T-helper 1 cell treated with Interleukin-12 subunit alpha and Interleukin-12 subunit beta and Interleukin-4 antibody, amounts not matched to agents 30 ng/mL and 1 ng/mL, for 36 hours (primary cell): ENCODE data around the gene CBFA2T2. TPM values are rescaled to one million over a fixed set of nuclear protein-coding genes. Genes with fewer than 3 reads are reported as not detected.
"Not testable (repeated sequence)": the region's sequence is repeated elsewhere in the genome, so short reads cannot be mapped to it uniquely, and the experiment has no call there.

Experiments used
- intact Hi-C: fragments of 100-400 bp; cut with micrococcal nuclease; formaldehyde crosslinking; loops from one replicate; pipeline ENCODE4 v1.15.1; 2024
- total RNA-seq: library from RNA; stranded (reverse); gene quantifications from 2 replicates; pipeline ENCODE4 v1.2.3, GENCODE V29; 2022

Gene CBFA2T2
- total RNA-seq, 1 donor from 2014 or later: 19.4 TPM

DNA sequence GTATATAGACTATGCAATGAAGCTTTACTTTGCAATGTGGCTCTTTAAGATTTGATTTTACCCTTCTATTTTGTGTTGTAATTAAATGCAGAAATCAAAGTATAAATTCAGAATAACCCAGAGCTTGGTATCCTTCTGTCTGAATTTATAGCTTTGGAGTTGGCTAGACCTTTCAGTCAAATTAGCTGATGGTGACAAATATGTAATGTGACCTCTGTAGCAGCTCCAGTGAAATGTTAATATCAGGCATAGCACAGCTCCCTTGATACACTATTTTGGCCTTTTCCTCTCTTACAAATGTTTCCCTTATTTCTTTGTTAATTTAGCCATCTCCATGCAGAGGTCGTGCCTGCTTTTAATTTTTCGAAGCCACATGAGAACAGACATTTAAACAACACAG lies 11.1 kb downstream of the CBFA2T2 start:
- intact Hi-C loops: no loop called here

DNA sequence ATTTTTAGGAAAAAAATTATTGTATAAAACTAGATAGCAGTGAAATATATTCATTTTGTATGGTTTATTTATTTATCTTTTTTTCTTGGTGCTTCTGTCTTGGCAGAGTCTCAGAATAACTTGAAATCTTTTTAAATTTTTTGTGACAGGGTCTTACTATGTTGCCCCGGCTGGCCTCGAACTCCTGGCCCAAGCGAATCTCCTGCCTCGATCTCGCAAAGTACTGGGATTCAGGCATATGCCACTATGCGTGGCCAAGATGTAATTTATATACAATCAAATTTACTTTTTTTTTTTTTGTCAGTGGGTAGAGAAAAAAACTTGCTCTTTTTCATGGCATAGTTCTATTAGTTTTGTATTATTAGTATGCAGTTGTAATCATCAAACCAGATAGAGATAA lies 13.7 kb downstream of the CBFA2T2 start:
- intact Hi-C loops: no loop called here

DNA sequence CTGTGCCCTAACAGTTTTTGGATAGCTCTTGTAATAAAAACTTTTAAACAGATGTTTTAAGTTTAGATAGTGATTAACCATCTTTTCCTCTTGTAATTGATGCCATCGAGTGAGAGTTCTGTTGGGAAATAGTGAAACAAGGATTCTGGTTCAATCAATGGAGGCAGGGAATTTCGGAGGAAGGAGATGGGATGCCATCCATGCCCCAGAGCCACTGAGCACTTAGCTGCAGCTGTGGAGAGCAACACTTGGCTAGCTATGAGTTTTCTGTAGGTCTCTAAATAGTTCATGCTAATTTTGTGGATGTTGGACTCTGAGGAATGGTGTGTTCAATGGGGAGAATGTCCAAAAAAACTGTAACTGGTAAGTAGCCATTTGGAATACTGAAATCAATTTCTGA lies 16.7 kb downstream of the CBFA2T2 start:
- intact Hi-C loops: no loop called here

DNA sequence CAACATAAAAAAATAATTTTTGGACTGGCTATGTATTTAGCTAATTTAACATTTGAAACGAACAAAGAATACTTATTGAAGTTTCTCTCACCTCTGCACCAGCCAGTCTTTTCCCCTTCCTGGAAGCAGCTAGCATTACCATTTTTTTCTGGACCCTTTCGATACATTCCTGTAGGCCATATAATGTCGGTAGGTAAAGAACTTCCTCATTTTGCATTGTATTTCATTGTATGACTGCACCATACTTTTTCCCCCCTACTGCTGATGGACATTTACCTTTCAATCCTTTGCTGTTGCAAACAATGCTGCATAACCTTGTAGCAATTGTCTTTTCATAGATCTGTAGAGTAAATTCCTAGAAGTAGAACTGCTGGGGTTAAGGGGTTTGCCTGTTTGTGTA lies 17.6 kb downstream of the CBFA2T2 start:
- intact Hi-C loops: no loop called here

DNA sequence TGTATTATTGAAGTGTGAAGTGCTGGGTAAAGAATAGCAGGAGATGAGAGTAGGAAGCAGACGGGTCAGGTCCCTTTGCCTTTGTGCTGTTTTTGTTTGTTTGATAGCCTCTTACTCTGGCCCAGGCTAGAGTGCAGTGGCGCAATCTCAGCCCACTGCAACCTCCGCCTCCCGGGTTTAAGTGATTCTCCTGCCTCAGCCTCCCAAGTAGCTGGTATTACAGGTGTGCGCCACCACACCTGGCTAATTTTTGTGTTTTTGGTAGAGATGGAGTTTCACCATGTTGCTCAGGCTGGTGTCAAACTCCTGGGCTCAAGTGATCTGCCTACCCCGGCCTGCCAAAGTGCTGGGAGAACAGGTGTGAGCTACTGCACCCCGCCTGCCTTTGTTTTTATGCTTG lies 18.1 kb downstream of the CBFA2T2 start:
- intact Hi-C loops: not testable (repeated sequence)

DNA sequence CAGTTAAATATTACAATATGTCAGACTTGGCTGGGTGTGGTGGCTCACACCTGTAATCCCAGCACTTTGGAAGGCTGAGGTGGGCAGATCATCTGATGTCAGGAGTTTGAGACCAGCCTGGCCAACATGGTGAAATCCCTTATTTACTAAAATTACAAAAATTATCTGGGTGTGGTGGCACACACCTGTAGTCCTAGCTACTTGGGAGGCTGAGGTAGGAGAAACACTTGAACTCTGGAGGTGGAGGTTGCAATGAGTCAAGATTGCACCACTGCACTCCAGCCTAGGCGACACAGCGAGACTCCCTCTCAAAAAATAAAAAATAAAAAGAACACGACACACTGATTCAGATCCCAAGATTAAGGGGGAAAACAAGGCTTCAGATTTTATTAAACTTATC lies 19.2 kb downstream of the CBFA2T2 start:
- intact Hi-C loops: not testable (repeated sequence)

DNA sequence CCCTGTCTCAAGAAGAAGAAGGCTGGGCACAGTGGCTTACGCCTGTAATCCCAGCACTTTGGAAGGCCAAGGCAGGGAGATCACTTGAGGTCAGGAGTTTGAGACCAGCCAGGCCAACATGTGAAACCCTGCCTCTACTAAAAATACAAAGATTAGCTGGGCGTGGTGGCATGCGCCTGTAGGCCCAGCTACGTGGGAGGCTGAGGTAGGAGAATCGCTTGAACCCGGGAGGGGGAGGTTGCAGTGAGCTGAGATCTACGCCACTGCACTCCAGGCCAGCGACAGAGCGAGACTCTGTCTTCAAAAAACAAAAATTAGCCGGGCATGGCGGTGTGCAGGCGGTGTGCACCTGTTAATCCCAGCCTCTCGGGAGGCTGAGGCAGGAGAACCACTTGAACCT lies 22.0 kb downstream of the CBFA2T2 start:
- intact Hi-C loops: not testable (repeated sequence)

DNA sequence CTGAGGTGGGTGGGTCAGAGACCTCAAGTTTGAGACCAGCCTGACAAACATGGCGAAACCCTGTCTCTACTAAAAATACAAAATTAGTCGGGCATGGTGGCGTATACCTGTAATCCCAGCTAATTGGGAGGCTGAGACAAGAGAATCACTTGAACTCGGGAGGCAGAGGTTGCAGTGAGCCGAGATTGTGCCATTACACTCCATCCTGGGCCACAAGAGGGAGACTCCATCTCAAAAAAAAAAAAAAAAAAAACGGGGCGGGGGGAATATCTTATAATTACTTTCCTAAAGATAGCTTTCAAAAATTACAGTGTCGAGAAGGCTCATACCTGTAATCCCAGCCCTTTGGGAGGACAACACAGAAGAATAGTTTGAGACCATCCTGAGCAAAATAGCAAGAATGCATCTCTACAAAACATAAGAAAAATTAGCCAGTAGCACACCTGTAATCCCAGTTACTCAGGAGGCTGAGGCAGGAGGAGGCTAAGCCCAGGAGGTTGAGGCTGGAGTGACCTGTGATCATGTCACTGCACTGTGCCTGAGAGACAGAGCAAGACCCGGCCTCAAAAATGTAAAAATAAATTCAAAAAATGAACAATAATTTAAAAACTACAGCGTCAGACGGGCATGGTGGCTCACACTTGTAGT lies 25.8 kb downstream of the CBFA2T2 start:
- intact Hi-C loops: no loop called here

DNA sequence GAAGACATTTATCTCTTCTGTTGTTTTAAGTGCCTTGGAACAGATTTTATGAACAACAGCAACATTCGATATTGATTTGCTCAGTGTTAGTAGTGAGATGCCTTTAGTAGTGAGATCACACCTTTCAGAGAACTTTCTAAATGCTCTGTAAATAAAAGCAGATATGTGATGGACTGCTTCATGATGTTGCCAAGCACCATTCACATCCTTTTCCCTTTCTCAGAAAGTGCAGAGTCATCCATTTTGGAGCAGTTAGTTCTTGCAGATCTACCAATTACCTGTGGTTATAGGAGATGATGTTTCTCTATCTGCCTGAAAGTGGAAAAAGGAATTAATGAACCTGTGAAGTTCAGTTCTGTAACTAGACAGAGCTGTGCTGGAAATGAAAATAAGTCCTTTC lies 27.0 kb downstream of the CBFA2T2 start:
- intact Hi-C loops: no loop called here

DNA sequence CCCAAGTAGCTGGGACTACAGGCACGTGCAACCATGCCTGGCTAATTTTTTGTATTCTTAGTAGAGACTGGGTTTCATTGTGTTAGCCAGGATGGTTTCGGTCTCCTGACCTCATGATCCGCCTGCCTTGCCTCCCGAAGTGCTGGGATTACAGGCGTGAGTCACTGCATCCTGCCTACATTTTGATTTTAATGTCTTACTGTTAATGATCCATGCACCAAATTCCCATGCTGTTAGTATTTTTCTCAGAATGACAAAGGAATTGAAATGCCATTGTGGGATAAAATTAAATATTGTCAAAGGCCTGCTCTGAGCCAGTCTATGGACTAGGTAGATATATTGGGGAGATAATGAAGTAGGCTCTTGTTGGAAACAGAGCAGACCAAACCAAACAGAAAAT lies 28.2 kb downstream of the CBFA2T2 start:
- intact Hi-C loops: no loop called here

DNA sequence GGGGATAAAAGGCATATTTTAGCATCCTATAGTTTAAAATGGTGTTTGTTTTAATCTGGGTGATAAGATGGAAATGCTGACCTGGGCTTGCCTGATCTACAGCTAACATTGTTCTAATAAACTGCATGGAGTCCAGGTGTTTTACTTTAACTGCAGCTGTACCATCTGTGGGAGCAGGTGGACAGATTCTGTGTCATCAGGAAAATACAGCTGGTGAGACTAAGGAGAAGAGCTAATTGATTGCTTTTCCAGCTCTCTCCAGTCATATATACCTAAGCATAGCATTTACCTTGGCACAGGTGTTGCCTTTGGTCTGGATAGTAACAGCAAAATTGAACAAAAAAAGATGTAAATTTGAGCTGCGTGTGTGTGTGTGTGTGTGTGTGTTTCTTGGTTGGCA lies 31.6 kb downstream of the CBFA2T2 start:
- intact Hi-C loops: no loop called here

DNA sequence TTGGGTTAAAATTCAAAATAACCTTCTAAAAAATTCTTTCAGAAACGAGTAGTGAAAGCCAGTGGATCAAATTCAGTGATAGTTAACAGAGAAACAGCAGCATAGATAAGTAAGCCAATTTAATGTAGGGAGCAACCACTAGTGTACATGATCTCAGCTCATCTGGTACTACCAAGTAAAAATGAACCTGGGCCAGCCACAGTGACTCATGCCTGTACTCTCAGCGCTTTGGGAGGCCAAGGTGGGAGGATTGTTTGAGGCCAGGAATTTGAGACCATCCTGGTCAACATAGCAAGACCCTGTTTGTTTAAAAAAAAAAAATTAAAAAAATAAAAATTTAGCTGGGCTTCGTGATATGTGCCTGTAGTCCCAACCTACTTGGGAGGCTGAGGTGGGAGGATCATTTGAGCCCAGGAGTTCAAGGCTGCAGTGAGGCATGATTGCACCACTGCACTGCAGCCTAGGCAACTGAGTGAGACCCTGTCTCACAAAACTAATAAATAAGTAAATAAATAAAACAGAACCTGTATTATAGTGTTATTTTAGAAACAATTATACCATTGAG lies 32.4 kb downstream of the CBFA2T2 start:
- intact Hi-C loops: no loop called here

DNA sequence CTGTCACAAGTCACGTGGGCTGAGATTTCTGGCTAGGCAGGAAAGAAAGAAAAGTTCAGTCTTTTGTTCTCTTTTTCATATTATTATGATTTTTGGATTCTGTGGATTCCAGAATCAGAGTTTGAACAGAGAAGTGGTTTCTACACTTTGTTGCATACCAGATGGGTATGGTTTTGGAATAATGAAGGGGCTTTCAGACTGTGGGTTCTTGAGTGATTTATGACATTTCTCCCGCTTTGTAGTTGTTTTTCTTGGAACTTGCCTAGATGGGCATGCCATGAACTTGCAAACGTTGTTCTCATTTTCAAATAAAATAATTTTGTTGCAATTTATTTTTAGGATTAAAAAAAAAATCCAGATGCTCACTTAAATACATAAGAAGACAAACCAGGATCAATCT lies 34.4 kb downstream of the CBFA2T2 start:
- intact Hi-C loops: no loop called here

DNA sequence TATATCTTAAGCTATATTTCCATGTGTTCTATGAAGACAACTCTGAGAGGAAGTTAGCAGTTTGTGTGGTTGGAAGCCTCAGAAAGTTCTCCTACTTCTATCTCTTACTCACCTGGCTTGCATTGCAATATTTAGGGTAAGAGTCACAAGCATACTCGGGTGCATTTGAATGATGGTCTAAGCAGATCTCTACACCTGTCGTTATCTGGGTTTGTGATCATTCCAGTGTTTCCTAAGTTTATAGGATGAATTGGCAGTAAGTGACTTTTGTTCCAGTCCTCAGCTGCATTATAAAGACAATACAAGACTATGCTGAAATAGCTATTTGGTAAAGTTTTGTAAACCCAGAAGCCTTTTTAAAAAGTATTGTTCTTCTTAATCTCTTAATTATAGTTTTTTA lies 36.9 kb downstream of the CBFA2T2 start:
- intact Hi-C loops: no loop called here

DNA sequence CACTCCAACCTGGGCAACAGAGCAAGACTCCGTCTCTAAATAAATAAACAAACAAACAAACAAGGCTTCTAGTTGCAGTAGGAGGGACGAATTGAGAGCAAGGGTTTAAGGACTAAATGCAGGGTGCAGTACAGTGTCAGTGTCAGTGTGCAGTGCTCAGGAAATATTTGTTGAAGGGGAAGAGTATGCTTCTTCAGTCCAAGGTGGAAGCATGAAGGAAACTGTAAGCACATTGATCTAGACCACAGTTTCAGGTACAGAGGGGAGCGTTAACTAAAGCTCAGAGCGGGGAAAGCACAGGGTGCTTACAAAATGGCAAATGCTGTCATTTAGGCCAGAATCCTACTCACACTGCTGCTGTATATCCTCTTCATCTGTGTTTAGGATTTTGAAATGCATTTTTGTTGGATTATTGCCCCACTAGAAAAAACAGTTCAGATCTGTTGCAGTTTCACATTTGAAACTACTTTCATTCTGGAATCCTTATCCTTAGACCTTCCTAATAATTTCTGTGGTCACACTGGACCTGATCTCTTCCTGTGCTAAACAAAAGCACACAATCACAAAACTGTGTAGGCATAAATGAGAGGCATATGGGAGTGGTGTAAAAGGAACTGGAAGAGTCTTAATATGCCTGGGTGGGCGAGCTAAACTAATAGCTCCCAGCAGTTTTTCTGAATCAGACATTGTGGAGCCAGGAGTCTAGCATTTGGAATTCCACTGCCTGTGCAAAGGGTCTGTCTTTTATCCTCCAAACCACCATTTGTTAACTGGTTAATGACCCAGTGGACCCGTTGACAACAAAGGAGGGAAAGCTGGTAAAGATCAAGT lies 41.4 kb downstream of the CBFA2T2 start:
- intact Hi-C loops: no loop called here

DNA sequence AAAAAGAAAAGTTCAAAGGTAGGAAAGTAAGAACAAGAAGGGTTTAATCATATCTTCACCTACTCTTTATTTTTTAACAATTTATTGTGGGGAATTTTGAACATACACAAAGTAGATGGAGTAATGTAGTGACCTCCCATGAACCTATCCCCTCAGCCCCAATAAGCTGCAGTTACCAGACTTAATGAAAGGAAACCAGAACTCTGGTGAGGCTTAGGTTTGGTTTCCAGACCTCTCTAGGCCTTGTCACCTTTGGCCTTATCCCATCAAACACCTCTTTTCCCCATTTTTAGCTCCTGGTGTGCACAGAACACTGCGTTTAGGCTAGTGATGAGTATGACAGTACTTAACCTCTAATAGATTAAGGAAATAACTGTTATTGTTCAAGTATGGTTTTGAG lies 42.0 kb downstream of the CBFA2T2 start:
- intact Hi-C loops: no loop called here

DNA sequence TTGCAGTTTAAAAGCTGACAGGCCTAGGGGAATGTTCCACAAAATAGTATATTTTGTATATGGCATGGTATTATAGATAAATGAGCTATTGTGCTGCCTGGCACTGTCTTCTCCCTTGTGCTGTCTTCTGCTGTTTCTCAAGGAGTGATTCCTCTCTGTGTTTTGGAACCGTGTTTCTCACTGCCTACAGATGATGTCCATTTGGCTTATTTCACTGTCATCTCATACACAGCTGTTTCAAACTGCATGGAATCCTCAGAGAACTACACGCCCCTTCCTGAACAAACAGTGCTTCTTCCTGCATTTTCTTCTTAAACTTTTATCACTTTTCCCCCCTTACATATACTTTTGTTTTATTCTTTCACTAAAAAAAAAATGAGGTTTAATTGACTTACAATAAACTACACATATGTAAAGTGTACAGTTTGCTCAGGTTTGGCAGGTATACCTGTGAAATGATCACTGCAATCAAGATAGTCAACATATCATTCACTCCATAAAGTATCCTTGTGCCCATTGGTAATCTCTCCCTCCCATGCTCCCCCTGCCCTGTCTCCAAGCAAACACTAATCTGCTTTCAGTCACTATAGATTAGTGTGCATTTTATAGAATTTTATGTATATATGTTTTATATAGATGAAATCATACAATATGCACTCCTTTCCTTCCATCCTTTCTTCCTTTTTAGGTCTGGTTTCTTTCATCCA lies 43.0 kb downstream of the CBFA2T2 start:
- intact Hi-C loops: no loop called here

DNA sequence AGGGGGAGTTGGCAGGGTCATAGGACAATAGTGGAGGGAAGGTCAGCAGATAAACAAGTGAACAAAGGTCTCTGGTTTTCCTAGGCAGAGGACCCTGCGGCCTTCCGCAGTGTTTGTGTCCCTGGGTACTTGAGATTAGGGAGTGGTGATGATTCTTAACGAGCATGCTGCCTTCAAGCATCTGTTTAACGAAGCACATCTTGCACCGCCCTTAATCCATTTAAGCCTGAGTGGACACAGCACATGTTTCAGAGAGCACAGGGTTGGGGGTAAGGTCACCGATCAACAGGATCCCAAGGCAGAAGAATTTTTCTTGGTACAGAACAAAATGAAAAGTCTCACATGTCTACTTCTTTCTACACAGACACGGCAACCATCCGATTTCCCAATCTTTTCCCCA lies 45.8 kb downstream of the CBFA2T2 start:
- intact Hi-C loops: not testable (repeated sequence)

DNA sequence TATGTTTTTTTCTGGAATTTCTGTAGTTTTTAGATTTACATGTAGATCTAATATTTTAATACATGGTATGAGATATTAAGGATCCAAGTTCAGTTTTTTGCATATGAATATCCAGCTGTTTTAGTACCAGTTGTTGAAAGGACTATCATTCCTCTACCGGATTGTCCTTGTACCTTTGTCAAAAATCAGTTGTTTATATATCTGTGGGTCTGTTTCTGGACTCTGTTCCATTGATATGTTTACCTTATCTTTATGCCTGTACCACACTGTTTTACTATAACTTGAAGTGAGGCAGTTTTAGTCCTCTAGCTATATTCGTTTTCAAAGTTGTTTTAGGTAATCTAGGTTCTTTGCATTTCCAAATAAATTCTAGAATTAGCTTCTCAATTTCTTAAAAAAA lies 47.7 kb downstream of the CBFA2T2 start:
- intact Hi-C loops: no loop called here

DNA sequence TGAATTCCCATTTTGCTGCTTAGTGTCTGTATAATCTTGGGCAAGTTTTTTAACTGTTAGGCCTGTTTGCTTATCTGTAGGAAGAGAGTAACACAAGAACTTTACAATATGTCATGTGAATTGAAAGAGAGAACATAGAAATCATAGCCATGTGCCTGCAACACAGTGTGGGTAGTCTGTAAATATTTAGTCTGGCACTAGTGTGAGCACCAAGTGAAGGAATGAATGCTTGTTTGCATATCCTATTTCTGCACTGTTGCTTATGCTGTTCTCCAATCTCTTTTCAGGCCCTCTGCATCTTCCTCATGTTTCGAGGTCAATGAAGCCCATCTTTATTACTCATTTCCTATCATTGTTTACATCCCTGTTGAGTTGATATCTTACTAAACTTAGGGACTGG lies 49.2 kb downstream of the CBFA2T2 start:
- intact Hi-C loops: no loop called here

DNA sequence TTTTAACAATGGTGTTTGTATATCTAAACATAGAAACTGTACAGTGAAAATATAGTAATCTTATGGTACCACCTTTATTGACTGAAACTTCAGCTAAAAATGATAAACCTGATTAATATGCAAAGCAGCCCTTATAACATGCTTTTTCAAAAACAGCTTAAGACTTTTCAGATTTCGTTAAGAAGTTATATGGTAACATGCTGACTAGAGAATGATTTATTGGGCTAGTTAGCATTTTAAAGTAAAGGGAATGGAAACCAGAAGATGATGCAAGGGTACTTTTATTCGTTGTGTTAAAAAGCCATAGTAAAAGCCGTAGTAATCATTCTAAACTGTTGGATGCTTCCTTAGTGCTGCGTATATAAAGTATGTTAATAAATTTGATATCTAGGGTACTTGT lies 50.5 kb downstream of the CBFA2T2 start:
- intact Hi-C loops: no loop called here

DNA sequence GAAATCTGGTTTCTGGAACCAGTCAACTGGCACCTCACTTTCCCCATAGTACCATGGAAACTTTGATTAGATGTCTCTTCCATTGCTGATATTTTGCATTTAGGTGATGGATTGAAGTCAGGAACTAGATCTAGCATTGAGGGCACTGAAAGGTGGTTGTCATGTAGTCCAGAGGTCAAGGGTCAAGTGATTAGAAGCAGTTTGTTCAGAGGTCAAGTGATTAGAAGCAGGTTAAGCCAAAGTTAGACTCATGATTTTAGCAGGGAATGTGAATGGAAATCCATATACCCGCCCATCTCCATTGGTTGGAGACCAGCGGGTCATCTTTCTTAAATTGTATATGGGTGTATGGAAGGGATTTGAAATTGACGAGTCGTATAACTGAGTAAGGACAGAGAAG lies 51.2 kb downstream of the CBFA2T2 start:
- intact Hi-C loops: no loop called here
